ENCODE results near the gene MTG2. TPM values are rescaled to one million over a fixed set of nuclear protein-coding genes. Genes with fewer than 3 reads are reported as not detected.

The MTG2 gene
- total and polyA plus RNA-seq, 2 of the 8 experiments (the other 6 are each of a cell fraction or from before 2014, with no cell fraction given) = 14.4 to 22.8 TPM

GRCh38 chr20:62183426-62184142 is 756 bp downstream of the MTG2 start:
- Histone ChIP-seq H3K4ac (replicated peaks; ENCODE audit: insufficient read length, low read depth, low read length) (peak overlapping the region; percentile 57), H3K14ac (ENCODE audit: insufficient read length) (no peak overlapping the region), H2BK20ac (ENCODE audit: low read length) (no peak overlapping the region), H3K4me2 (ENCODE audit: insufficient read depth in 1 of 2, low read depth in 2 of 2, low read length in 2 of 2) (peak overlapping the region; percentile 96 to 98), H3K4me3 (ENCODE audit: extremely low read depth in 1 of 4, insufficient read depth in 2 of 4, low read depth in 3 of 4, low read length in 4 of 4) (peak overlapping the region; percentile 81 to 93 (median 90)), H2BK120ac (replicated peaks; ENCODE audit: low read depth, low read length) (no peak overlapping the region), H3K56ac (replicated peaks; ENCODE audit: insufficient read length, low read depth, low read length) (no peak overlapping the region), H2BK12ac (ENCODE audit: low read depth, low read length) (no peak overlapping the region), H3K23me2 (ENCODE audit: low read depth, low read length) (peaks cover 3% of the 10 kb centered on the region), H3K36me3 (ENCODE audit: control insufficient read depth in 2 of 4, insufficient read depth in 4 of 4, low read length in 3 of 4) (peaks cover 0 to 11% (median 5%) of the 10 kb centered on the region in 4 experiments; a peak in 6 of 8 replicates), H2AFZ (ENCODE audit: low read length) (no peak overlapping the region), H4K20me1 (replicated peaks in 1 of 2; ENCODE audit: control insufficient read depth in 1 of 2, insufficient read depth in 2 of 2, low read length in 2 of 2) (peaks cover 0 to 6% of the 10 kb centered on the region in 2 experiments), H3K18ac (ENCODE audit: extremely low read depth, low read length) (no peak overlapping the region), H4K8ac (ENCODE audit: extremely low read depth, insufficient read depth, low read length) (peak overlapping the region; percentile 96; the same call in 1 of the 2 replicates), H2BK15ac (ENCODE audit: low read length) (no peak overlapping the region), H3K23ac (ENCODE audit: insufficient read length) (no peak overlapping the region), H3K9ac (replicated peaks in 1 of 4; ENCODE audit: extremely low read depth in 1 of 4, low read depth in 3 of 4, low read length in 3 of 4) (peak overlapping the region; percentile 77 to 88 (median 87)), H3K9me3 (ENCODE audit: insufficient read depth in 2 of 2, low read depth in 1 of 2, low read length in 1 of 2) (no peaks in the 10 kb centered on the region), H3K79me2 (ENCODE audit: control insufficient read depth in 1 of 2, insufficient read depth in 2 of 2, low read length in 2 of 2) (peaks cover 6 to 30% of the 10 kb centered on the region in 2 experiments; a peak in 3 of 4 replicates), H2BK5ac (ENCODE audit: low read depth, low read length) (peak overlapping the region; percentile 61; the same call in 1 of the 2 replicates), H2AK5ac (ENCODE audit: low read depth, low read length) (no peak overlapping the region), H4K5ac (ENCODE audit: insufficient read length, low read depth, low read length) (no peak overlapping the region), H4K91ac (replicated peaks; ENCODE audit: insufficient read length, low read length) (no peak overlapping the region), H3K27me3 (replicated peaks in 1 of 4; ENCODE audit: control insufficient read depth in 3 of 4, extremely low read depth in 1 of 4, insufficient read depth in 3 of 4, low read length in 3 of 4) (no peaks in the 10 kb centered on the region), H3K4me1 (replicated peaks in 1 of 4; ENCODE audit: control insufficient read depth in 3 of 4, insufficient read depth in 4 of 4, low read length in 3 of 4) (peaks cover 0 to 5% (median 1%) of the 10 kb centered on the region in 4 experiments; a peak in 3 of 7 replicates), H3K79me1 (ENCODE audit: low read depth, low read length) (peaks cover 13% of the 10 kb centered on the region; the same call in 1 of the 2 replicates), H3K27ac (ENCODE audit: low read depth, low read length) (peak overlapping the region; percentile 80)
- ChIA-PET CTCF (ENCODE audit: partially characterized antibody) (interaction anchor here (1.6 kb wide), 1 partner anchor 173 kb away, joined by 3 read pairs; no protein-coding TSS in a partner anchor), POLR2A (ENCODE audit: partially characterized antibody) (interaction anchor here (1.0 to 1.8 kb wide), 3 partner anchors 9 to 130 kb away, joined by 3 to 4 read pairs (median 3); no protein-coding TSS in a partner anchor)
- WGBS, 2 experiments (ENCODE audit: extremely low coverage in 1 of 2, insufficient coverage in 1 of 2, insufficient read length in 1 of 2, insufficient replicate concordance in 2 of 2, low coverage in 1 of 2, low lambda C conversion rate in 2 of 2, missing lambda C conversion rate in 1 of 2) = 38% methylated on average over 25 of the region's 25 CpGs; no CpG with 5 or more reads in 1 of the 2 experiments
- no peak for FAIRE-seq
- no peak for TF ChIP-seq CBX5 (IDR thresholded peaks at IDR 0.05; ENCODE audit: low read depth, low read length)
- TF ChIP-seq POLR2AphosphoS5 (IDR thresholded peaks at IDR 0.05; ENCODE audit: low read depth, low read length) = no peak
- TF ChIP-seq JUN (IDR thresholded peaks at IDR 0.05; ENCODE audit: low read depth, low read length) = no peak
- no peak for TF ChIP-seq SP4 (IDR thresholded peaks at IDR 0.05; ENCODE audit: low read length)
- 0 out of 4 replicates have a peak, but pooled peaks of 1 of the 2 experiments have one; percentile 2 for TF ChIP-seq SIN3A (conservative IDR thresholded peaks at IDR 0.05 in 1 of 2, IDR thresholded peaks at IDR 0.05 in 1 of 2; ENCODE audit: low read depth in 1 of 2, low read length in 2 of 2)
- DNase-seq (ENCODE audit: low read depth in 1 of 2, low spot score in 2 of 2) = no peak
